CD4-positive, CD25-positive, alpha-beta regulatory T cell (primary cell): ENCODE data around the gene CRHR1. TPM values are rescaled to one million over a fixed set of nuclear protein-coding genes. Genes with fewer than 3 reads are reported as not detected.

Experiments used
- ATAC-seq, 2 donors: fragments of 150-1000 bp; cut with Tn5 transposase; one replicate each; pipeline ENCODE4 v1.10.0; 2021; ENCODE audit warnings: low read depth in 2 of 2, moderate number of reproducible peaks in 2 of 2, moderate library complexity in 1 of 2
- DNase-seq, 3 donors: peaks; one replicate each; pipeline versions ENCODE4 v3.0.0 to v3.0.0-alpha.2; 2012 to 2022; ENCODE audit warnings: mixed read lengths in 1 of 3
- H3K27ac ChIP-seq: one replicate; pipeline ENCODE4 v1.7.0; 2013; ENCODE audit warnings: mild to moderate bottlenecking, low read length; ENCODE audit not compliant: insufficient read depth, poor library complexity, severe bottlenecking
- H3K27me3 ChIP-seq: one replicate; pipeline ENCODE4 v1.7.0; 2013; ENCODE audit warnings: low read length; ENCODE audit not compliant: control insufficient read depth, insufficient read depth
- H3K36me3 ChIP-seq: one replicate; pipeline ENCODE4 v1.7.0; 2013; ENCODE audit warnings: mild to moderate bottlenecking, low read length, moderate library complexity; ENCODE audit not compliant: control insufficient read depth, insufficient read depth
- H3K4me1 ChIP-seq: 2 replicates; pipeline ENCODE4 v1.7.0; 2013; ENCODE audit warnings: mild to moderate bottlenecking, low read length; ENCODE audit not compliant: insufficient read depth, control insufficient read depth, poor library complexity, severe bottlenecking
- H3K4me3 ChIP-seq: one replicate; pipeline ENCODE4 v1.7.0; 2013; ENCODE audit warnings: low read depth, mild to moderate bottlenecking, low read length, moderate library complexity
- H3K9me3 ChIP-seq, 2 experiments: 1 replicate in 1 of 2; 2 replicates in 1 of 2; pipeline ENCODE4 v1.7.0; 2013; ENCODE audit warnings: low read length in 2 of 2, mild to moderate bottlenecking in 1 of 2, moderate library complexity in 1 of 2; ENCODE audit not compliant: control insufficient read depth in 2 of 2
- H3K27ac Mint-ChIP-seq, 3 donors: one replicate each; pipeline ENCODE4 v1.8.0; 2020 to 2022; ENCODE audit warnings: mild to moderate bottlenecking in 3 of 3, mixed read lengths in 3 of 3, moderate library complexity in 2 of 3
- H3K27me3 Mint-ChIP-seq: one replicate; pipeline ENCODE4 v1.8.0; 2022; ENCODE audit warnings: mild to moderate bottlenecking, mixed read lengths
- H3K36me3 Mint-ChIP-seq: one replicate; pipeline ENCODE4 v1.8.0; 2020; ENCODE audit warnings: mixed read lengths
- H3K4me1 Mint-ChIP-seq, 4 donors: one replicate each; pipeline ENCODE4 v1.8.0; 2020 to 2022; ENCODE audit warnings: mixed read lengths in 4 of 4, mild to moderate bottlenecking in 1 of 4
- H3K4me3 Mint-ChIP-seq, 4 donors: one replicate each; pipeline ENCODE4 v1.8.0; 2020 to 2022; ENCODE audit warnings: mild to moderate bottlenecking in 4 of 4, mixed read lengths in 4 of 4, moderate library complexity in 3 of 4
- H3K9me3 Mint-ChIP-seq, 7 donors: one replicate each; pipeline ENCODE4 v1.8.0; 2020 to 2022; ENCODE audit warnings: mixed read lengths in 7 of 7, mild to moderate bottlenecking in 3 of 7, moderate library complexity in 2 of 7
- polyA plus RNA-seq, 4 donors: library from polyadenylated mRNA; unstranded; fragments of 300-500 nt; fragmentation: Illumina TruSeq; gene quantifications; one replicate each; pipeline ENCODE4 v1.2.3, GENCODE V29; 2021
- total RNA-seq: library from RNA; stranded (reverse); gene quantifications from one replicate; pipeline ENCODE4 v1.2.3, GENCODE V29; 2022

The CRHR1 gene
- total and polyA plus RNA-seq, 5 donors from 2014 or later: not detected

- H3K27me3 Mint-ChIP-seq: peaks cover 4% of the 10 kb centered on the region
Measured at GRCh38 chr17:45835481-45835880, 51.4 kb downstream of the CRHR1 start.

DNA sequence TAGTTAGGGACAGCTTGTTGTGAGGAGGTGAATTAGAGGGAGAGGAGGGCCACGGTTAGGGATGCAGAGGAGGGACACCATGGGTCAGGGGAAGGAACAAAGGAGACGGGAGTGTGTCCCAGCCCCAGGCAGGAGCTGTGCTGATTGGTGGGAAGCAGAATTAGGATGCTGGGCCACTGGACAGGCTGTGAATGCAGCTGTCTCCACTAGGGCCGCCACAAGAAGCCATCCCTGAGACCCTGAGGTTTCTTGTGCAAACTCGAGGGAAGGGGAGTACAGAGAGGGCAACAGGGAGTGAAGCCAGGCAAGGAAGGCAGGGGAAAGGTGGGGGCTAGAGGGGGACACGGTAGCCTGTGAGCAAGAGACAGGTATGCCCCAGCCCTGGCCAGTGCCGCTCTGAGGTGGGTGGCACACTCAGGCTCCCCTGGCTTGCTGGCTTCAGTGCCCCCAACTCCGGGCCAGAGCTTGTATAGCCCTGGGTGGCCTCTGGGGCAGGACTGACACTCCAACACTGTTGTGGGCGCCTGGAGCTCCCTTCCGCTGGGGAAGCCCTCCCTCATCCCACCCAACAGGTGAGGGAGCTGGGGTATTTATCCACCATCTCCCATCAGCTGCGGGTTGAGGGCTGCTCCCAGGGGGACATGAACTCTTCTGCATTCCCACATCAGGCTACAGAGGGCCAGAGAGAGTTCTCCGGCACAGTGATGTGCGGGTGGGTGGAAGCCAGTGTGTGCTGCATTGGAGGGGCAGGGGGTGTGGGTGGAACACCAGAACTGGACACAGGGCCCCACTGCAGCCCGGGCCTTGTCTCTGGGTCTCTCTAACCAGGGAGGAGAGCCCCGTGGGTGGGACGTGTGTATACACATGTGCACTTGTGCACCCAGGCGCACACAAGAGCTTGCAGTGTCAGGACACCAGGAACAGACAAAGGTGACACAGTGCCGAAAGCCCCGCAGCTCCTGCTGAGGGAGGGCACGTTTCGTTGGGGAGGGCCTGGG, 52.2 kb downstream of the CRHR1 start:
- H3K27me3 Mint-ChIP-seq: peaks cover 4% of the 10 kb centered on the region
- no peak overlapping the region for H3K27ac Mint-ChIP-seq
- no peak overlapping the region for H3K27ac ChIP-seq
- H3K4me3 ChIP-seq: no peak overlapping the region
- H3K4me1 Mint-ChIP-seq: no peaks in the 10 kb centered on the region
- no peak overlapping the region for H3K4me3 Mint-ChIP-seq
- H3K4me1 ChIP-seq: no peaks in the 10 kb centered on the region
- H3K9me3 ChIP-seq: no peaks in the 10 kb centered on the region
- DNase-seq: no peak
- no peaks in the 10 kb centered on the region for H3K36me3 Mint-ChIP-seq
- no peaks in the 10 kb centered on the region for H3K9me3 Mint-ChIP-seq
- no peaks in the 10 kb centered on the region for H3K36me3 ChIP-seq
- ATAC-seq: no peak
- no peaks in the 10 kb centered on the region for H3K27me3 ChIP-seq

More at GRCh38 chr17:45835481-45835880, 51.4 kb downstream of the CRHR1 start:
- Histone ChIP-seq H3K9me3 (no peaks in the 10 kb centered on the region), H3K36me3 (no peaks in the 10 kb centered on the region), H3K4me3 (no peak overlapping the region), H3K4me1 (no peaks in the 10 kb centered on the region), H3K27me3 (no peaks in the 10 kb centered on the region), H3K27ac (no peak overlapping the region)
- Mint-ChIP-seq H3K9me3 (no peaks in the 10 kb centered on the region), H3K27ac (no peak overlapping the region), H3K36me3 (no peaks in the 10 kb centered on the region), H3K4me3 (no peak overlapping the region), H3K4me1 (no peaks in the 10 kb centered on the region)
- ATAC-seq (no peak), DNase-seq (no peak)

GRCh38 chr17:45837187-45837586, 53.1 kb downstream of the CRHR1 start:
- H3K4me1 Mint-ChIP-seq: no peaks in the 10 kb centered on the region
- Histone ChIP-seq H3K27me3 (no peaks in the 10 kb centered on the region), H3K36me3 (no peaks in the 10 kb centered on the region), H3K9me3 (no peaks in the 10 kb centered on the region), H3K4me3 (no peak overlapping the region), H3K27ac (no peak overlapping the region), H3K4me1 (no peaks in the 10 kb centered on the region)
- H3K9me3 Mint-ChIP-seq: no peaks in the 10 kb centered on the region
- ATAC-seq: no peak
- no peak for DNase-seq
- no peak overlapping the region for H3K27ac Mint-ChIP-seq
- H3K36me3 Mint-ChIP-seq: no peaks in the 10 kb centered on the region
- peaks cover 4% of the 10 kb centered on the region for H3K27me3 Mint-ChIP-seq
- H3K4me3 Mint-ChIP-seq: no peak overlapping the region

- H3K9me3 Mint-ChIP-seq: no peaks in the 10 kb centered on the region
- H3K36me3 ChIP-seq: no peaks in the 10 kb centered on the region
- no peaks in the 10 kb centered on the region for H3K4me1 ChIP-seq
- H3K27me3 Mint-ChIP-seq: peaks cover 4% of the 10 kb centered on the region
- no peak overlapping the region for H3K4me3 Mint-ChIP-seq
- ATAC-seq (no peak), DNase-seq (no peak)
- no peak overlapping the region for H3K27ac ChIP-seq
- H3K4me3 ChIP-seq: no peak overlapping the region
- H3K4me1 Mint-ChIP-seq: no peaks in the 10 kb centered on the region
- no peaks in the 10 kb centered on the region for H3K9me3 ChIP-seq
- H3K27me3 ChIP-seq: no peaks in the 10 kb centered on the region
- no peaks in the 10 kb centered on the region for H3K36me3 Mint-ChIP-seq
- H3K27ac Mint-ChIP-seq: no peak overlapping the region
Measured at GRCh38 chr17:45837603-45838002, 53.5 kb downstream of the CRHR1 start.

GRCh38 chr17:45838751-45839295, 54.7 kb downstream of the CRHR1 start:
- peaks cover 4% of the 10 kb centered on the region for H3K27me3 Mint-ChIP-seq
- Histone ChIP-seq H3K4me1 (no peaks in the 10 kb centered on the region), H3K36me3 (no peaks in the 10 kb centered on the region), H3K27ac (no peak overlapping the region), H3K27me3 (no peaks in the 10 kb centered on the region), H3K9me3 (no peaks in the 10 kb centered on the region), H3K4me3 (no peak overlapping the region)
- DNase-seq (no peak), ATAC-seq (no peak)
- H3K27ac Mint-ChIP-seq: no peak overlapping the region
- no peaks in the 10 kb centered on the region for H3K9me3 Mint-ChIP-seq
- H3K4me1 Mint-ChIP-seq: no peaks in the 10 kb centered on the region
- no peak overlapping the region for H3K4me3 Mint-ChIP-seq
- no peaks in the 10 kb centered on the region for H3K36me3 Mint-ChIP-seq

DNA sequence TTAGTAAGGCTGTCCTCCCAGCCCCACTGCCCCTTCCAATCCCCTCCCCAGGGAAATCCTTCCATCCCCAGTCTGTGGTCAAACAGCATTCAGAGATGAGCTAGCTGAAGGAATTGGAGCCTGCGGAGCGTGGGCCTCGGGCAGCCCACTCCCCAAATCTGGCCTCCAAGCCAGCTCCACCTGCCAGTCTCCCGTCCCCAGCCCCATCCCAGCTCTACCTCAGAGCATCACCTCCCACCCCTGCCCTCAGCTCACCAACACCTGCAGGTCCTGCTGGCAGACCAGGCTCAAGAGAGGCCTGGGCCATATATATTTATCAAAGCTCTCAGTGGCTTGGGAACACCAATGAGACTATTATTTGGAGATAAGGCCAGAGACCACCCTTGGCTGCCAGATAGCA, 55.3 kb downstream of the CRHR1 start:
- no peak overlapping the region for H3K4me3 ChIP-seq
- H3K4me1 Mint-ChIP-seq: no peaks in the 10 kb centered on the region
- no peaks in the 10 kb centered on the region for H3K27me3 ChIP-seq
- H3K9me3 Mint-ChIP-seq: no peaks in the 10 kb centered on the region
- no peaks in the 10 kb centered on the region for H3K4me1 ChIP-seq
- H3K9me3 ChIP-seq: no peaks in the 10 kb centered on the region
- H3K27ac ChIP-seq: no peak overlapping the region
- ATAC-seq: no peak
- peaks cover 4% of the 10 kb centered on the region for H3K27me3 Mint-ChIP-seq
- H3K36me3 ChIP-seq: no peaks in the 10 kb centered on the region
- no peak overlapping the region for H3K27ac Mint-ChIP-seq
- no peaks in the 10 kb centered on the region for H3K36me3 Mint-ChIP-seq
- DNase-seq: no peak
- H3K4me3 Mint-ChIP-seq: no peak overlapping the region

GRCh38 chr17:45841186-45841585, 57.1 kb downstream of the CRHR1 start:
- Histone ChIP-seq H3K9me3 (no peaks in the 10 kb centered on the region), H3K4me1 (no peaks in the 10 kb centered on the region), H3K27ac (no peak overlapping the region), H3K27me3 (no peaks in the 10 kb centered on the region), H3K36me3 (no peaks in the 10 kb centered on the region), H3K4me3 (no peak overlapping the region)
- Mint-ChIP-seq H3K27ac (no peak overlapping the region), H3K27me3 (peaks cover 4% of the 10 kb centered on the region), H3K4me3 (no peak overlapping the region), H3K4me1 (no peaks in the 10 kb centered on the region), H3K9me3 (no peaks in the 10 kb centered on the region), H3K36me3 (no peaks in the 10 kb centered on the region)
- no peak for ATAC-seq
- DNase-seq: no peak
